Activated naive CD4-positive, alpha-beta T cell treated with anti-CD3 and anti-CD28 coated beads, Interleukin-2, amount 50 U/mL, for 72 hours (primary cell): ENCODE data around the gene ZNF831. TPM values are rescaled to one million over a fixed set of nuclear protein-coding genes. Genes with fewer than 3 reads are reported as not detected.
A peak's percentile ranks its signal among the peaks of the same experiment; 100 is the strongest.

ENCODE experiments used
- ATAC-seq, 2 donors: fragments of 150-1000 bp; cut with Tn5 transposase; 2 replicates each; pipeline ENCODE4 v1.10.0; 2021; ENCODE audit warnings: mild to moderate bottlenecking in 2 of 2, moderate library complexity in 2 of 2
- DNase-seq, 2 donors: peaks; one replicate each; pipeline ENCODE4 v3.0.0; 2021 to 2022; ENCODE audit warnings: low spot score in 2 of 2
- H3K27ac Mint-ChIP-seq, 2 donors: one replicate each; pipeline ENCODE4 v1.8.0; 2022; ENCODE audit warnings: mild to moderate bottlenecking in 2 of 2, mixed read lengths in 2 of 2
- H3K36me3 Mint-ChIP-seq, 2 donors: one replicate each; pipeline ENCODE4 v1.8.0; 2022; ENCODE audit warnings: mixed read lengths in 2 of 2
- H3K9me3 Mint-ChIP-seq, 2 donors: one replicate each; pipeline ENCODE4 v1.8.0; 2022; ENCODE audit warnings: mixed read lengths in 2 of 2
- total RNA-seq, 2 donors: library from RNA; stranded (reverse); gene quantifications; one replicate each; pipeline ENCODE4 v1.2.3, GENCODE V29; 2022

The ZNF831 gene
- total RNA-seq, 2 donors from 2014 or later, result 6.6 to 12.7 TPM

DNA sequence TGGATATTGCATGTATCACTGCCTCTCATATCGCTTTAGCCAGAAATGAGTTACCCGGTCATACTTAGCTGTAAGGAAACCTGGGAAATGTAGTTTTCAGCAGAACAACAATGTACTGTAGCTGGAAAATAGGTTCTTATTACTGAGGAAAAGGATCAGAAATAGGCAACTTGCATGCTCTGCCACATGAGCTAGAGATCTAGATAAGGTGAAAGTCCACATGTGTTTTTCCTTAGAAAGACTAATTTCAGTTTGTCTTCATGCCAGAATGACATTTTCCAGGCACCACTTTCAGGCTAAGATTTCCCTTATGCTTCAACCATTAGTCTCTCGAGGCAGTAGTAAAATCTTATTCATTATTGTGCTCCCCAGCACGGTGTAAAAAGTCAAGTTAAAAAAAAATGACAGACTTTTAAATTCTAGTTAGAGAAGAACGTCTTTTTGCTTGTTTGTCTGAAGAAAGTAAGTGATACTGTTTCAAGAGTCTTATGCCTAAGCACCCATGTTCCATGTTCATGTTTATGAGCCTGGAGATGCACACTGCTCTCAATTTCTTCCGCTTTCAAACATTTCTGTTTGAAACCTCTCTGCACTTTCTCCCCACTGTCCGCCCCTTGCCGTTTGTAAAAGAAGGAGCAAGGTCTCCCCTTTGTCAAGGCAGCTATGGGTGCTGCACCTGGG, 67.6 kb downstream of the ZNF831 start:
- Mint-ChIP-seq H3K9me3 (no peaks in the 10 kb centered on the region), H3K27ac (peak overlapping the region in 1 of 2 donors; percentile 34), H3K36me3 (peaks cover 5 to 25% of the 10 kb centered on the region in 2 donors)
- ATAC-seq, result no peak
- DNase-seq, result no peak

DNA sequence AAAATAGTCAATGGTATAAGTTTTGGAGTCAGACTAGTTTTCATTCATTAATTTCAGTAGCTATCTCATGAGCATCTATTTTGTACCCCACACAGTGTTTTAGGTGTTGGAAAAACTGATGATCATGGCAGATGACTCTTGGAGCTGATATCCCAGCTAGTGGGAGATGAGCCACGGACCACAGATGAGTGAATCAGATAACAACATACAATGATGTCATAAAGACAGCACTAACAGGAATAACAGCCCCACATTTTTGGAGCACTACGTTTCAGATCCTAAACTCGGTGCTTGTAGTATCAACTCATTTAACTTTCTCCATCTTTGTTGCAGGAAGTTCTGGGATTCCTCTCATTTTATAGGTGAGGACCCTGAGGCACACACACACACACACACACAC, 69.0 kb downstream of the ZNF831 start:
- H3K36me3 Mint-ChIP-seq, result peaks cover 5 to 25% of the 10 kb centered on the region in 2 donors

DNA sequence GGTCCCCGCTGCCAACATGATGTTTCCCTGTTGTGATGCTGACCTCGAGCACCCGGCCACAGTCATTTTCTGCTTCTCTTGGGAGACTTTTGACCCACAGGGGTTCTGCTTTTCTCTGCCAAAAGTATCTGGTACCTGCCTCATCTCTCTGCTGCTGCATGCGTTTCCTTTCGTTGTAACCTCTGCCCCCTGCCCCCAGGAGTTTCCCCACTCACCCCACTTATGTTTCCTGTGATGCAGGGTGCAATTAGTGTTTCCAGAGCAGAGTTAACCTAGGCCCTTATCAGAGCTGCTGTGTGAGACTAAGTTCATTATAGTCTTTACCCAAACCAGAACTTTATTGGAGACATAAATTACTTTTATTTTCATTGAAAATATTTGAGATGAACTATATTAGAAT, 71.6 kb downstream of the ZNF831 start:
- DNase-seq (no peak), ATAC-seq (no peak)
- H3K36me3 Mint-ChIP-seq, result peaks cover 0 to 12% of the 10 kb centered on the region in 2 donors
- H3K9me3 Mint-ChIP-seq, result no peaks in the 10 kb centered on the region
- H3K27ac Mint-ChIP-seq, result no peak overlapping the region

More for the DNA sequence above, 69.0 kb downstream of the ZNF831 start:
- DNase-seq (no peak), ATAC-seq (peak in 1 of 2 donors; percentile 43)
- no peak overlapping the region for H3K27ac Mint-ChIP-seq
- H3K9me3 Mint-ChIP-seq, result no peaks in the 10 kb centered on the region

GRCh38 chr20:59240006-59240405, 76.4 kb downstream of the ZNF831 start:
- H3K36me3 Mint-ChIP-seq, result peaks cover 0 to 5% of the 10 kb centered on the region in 2 donors
- H3K27ac Mint-ChIP-seq, result no peak overlapping the region
- no peaks in the 10 kb centered on the region for H3K9me3 Mint-ChIP-seq
- DNase-seq (no peak), ATAC-seq (no peak)

DNA sequence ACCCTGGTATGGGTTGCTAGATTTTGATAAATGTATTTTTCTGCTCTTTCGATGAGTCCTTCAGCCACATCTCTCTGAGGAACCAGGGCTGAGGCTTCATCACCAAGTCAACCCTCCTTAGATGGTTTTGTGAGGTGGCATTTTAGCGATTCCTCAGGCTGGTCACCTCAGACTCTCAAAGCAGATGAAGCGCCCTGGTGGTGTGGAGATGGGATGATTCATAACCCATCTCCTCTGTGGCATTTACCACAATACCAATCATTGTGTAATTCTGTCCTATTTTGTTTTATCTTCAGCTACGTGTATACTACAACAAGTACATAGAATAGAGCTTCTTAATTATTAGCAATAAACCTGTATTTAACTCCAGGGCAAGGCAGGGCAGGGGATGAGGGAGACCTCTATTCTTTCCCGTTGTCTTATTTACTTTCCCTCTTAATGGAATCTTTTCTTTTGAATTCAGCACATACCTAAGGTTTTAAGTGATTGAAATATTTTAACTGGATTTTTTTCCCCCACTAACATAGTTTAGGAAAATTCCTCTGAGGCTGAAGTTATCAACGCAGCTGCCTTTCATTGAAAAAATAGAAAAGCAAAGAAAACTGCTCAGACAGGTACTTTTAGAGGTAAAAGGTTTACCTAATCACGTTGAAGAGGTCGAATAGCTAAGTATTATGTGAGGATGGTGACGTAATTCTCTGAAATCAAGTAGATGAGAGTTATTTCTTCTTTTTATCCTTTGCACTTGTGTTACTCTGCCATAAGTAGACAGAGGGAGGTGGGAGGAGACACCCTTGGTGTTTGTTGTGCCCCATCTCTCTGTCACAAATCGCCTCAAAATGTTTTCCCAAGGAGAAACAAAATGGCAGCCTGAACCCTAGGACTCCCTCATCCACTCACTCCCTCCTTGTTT, 79.3 kb downstream of the ZNF831 start:
- no peaks in the 10 kb centered on the region for H3K9me3 Mint-ChIP-seq
- peaks cover 0 to 6% of the 10 kb centered on the region in 2 donors for H3K36me3 Mint-ChIP-seq
- DNase-seq (no peak), ATAC-seq (peak; percentile 87 to 93)
- no peak overlapping the region for H3K27ac Mint-ChIP-seq

DNA sequence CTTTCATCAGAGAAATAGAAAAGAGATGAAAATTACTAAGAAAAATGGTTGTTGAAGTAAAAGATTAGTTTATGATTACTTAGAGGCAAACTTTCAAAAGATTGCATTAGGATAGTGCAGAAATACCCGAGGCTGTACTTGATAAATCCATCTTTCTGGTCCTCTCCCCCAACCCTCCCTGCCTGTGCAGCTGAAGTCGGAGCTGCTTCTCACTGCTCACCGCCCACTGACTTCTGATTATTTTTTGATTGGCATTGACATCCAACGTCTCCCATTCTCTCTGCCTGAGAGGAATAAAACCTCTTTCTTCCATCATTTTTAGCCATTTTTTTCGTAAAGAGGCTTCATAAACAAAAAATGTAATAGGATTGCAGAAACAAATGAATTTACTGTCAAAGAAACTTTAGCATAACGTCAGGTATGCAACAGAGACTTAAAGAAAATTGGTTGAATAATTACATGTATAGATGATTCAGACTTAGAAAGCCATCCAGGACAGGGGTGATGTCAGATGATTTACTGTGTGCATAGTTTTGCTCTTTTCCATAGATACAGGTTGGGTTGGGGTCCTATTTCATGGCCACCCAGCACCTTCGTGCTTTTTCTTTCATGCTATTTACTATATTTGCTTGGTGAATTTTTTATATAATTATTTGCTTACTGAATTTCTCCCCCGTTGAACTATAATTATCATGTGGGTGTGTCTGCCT, 83.2 kb downstream of the ZNF831 start:
- H3K36me3 Mint-ChIP-seq, result peaks cover 21 to 41% of the 10 kb centered on the region in 2 donors
- DNase-seq, result no peak
- ATAC-seq, result no peak
- no peak overlapping the region for H3K27ac Mint-ChIP-seq
- peaks cover 12 to 22% of the 10 kb centered on the region in 2 donors for H3K9me3 Mint-ChIP-seq

GRCh38 chr20:59247731-59248684, 84.4 kb downstream of the ZNF831 start:
- no peak overlapping the region for H3K27ac Mint-ChIP-seq
- ATAC-seq, result no peak
- no peak for DNase-seq
- peaks cover 12 to 32% of the 10 kb centered on the region in 2 donors for H3K9me3 Mint-ChIP-seq
- H3K36me3 Mint-ChIP-seq, result peaks cover 21 to 52% of the 10 kb centered on the region in 2 donors

- Mint-ChIP-seq H3K36me3 (peaks cover 21 to 62% of the 10 kb centered on the region in 2 donors), H3K27ac (no peak overlapping the region), H3K9me3 (peaks cover 12 to 32% of the 10 kb centered on the region in 2 donors)
- ATAC-seq, result no peak
- no peak for DNase-seq
These were observed 86.7 kb downstream of the ZNF831 start for GRCh38 chr20:59250293-59250692.

DNA sequence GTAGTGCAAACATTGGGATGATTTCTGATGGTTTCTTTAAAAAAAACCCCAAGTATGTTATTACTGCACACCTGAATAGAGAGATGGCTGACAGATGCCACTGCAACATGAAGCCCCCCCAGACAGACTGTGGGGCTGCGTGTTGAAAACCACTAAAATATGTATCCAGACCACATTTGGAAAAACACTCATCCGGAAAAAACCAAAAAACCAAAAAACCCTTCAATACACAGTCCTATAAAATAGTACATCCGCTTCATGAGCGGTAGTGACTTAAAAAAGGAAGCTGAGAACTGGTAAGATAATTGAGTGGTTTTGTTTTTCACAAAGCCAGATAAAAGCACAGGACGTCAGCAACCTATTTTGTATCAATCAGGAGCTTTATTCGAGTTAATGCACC, 89.7 kb downstream of the ZNF831 start:
- Mint-ChIP-seq H3K9me3 (peaks cover 12 to 32% of the 10 kb centered on the region in 2 donors), H3K36me3 (peaks cover 21 to 68% of the 10 kb centered on the region in 2 donors), H3K27ac (peak overlapping the region in 1 of 2 donors; percentile 84)
- ATAC-seq (peak; percentile 47 to 72), DNase-seq (no peak)

GRCh38 chr20:59253779-59254319, 90.2 kb downstream of the ZNF831 start:
- H3K27ac Mint-ChIP-seq, result peak overlapping the region; percentile 84 to 91
- peaks cover 21 to 63% of the 10 kb centered on the region in 2 donors for H3K36me3 Mint-ChIP-seq
- peak in 1 of 2 donors; percentile 62 for DNase-seq
- peaks cover 12 to 30% of the 10 kb centered on the region in 2 donors for H3K9me3 Mint-ChIP-seq
- peak; percentile 55 to 88 for ATAC-seq

GRCh38 chr20:59255256-59255655, 91.6 kb downstream of the ZNF831 start:
- peaks cover 14 to 53% of the 10 kb centered on the region in 2 donors for H3K36me3 Mint-ChIP-seq
- peaks cover 12 to 27% of the 10 kb centered on the region in 2 donors for H3K9me3 Mint-ChIP-seq
- no peak overlapping the region for H3K27ac Mint-ChIP-seq
- ATAC-seq (no peak), DNase-seq (no peak)

DNA sequence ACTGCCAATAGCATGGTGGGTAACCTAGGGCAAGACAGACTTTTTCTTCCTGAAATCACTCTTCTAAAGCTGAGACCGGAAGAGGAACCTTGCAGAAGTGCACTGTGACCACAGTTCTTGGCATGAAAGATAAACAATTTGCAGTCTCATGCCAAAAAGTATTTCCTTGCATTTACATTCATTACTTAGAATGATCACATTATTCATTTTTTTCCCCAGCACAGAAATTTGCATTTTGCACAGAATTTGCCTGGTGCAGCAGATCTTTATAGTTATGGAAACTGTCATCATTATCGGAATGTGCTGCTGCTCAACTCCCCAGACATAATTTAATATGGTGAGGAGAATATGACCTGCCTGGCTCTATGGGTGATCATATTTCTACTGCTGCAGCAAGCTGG, 94.6 kb downstream of the ZNF831 start:
- H3K27ac Mint-ChIP-seq, result peak overlapping the region in 1 of 2 donors; percentile 68
- DNase-seq (no peak), ATAC-seq (peak; percentile 32 to 54)
- H3K36me3 Mint-ChIP-seq, result peaks cover 0 to 25% of the 10 kb centered on the region in 2 donors
- peaks cover 0 to 3% of the 10 kb centered on the region in 2 donors for H3K9me3 Mint-ChIP-seq

GRCh38 chr20:59259946-59260345, 96.3 kb downstream of the ZNF831 start:
- DNase-seq, result no peak
- ATAC-seq, result no peak
- Mint-ChIP-seq H3K27ac (no peak overlapping the region), H3K36me3 (peaks cover 0 to 14% of the 10 kb centered on the region in 2 donors), H3K9me3 (peaks cover 0 to 3% of the 10 kb centered on the region in 2 donors)

- no peaks in the 10 kb centered on the region for H3K9me3 Mint-ChIP-seq
- H3K27ac Mint-ChIP-seq, result no peak overlapping the region
- H3K36me3 Mint-ChIP-seq, result no peaks in the 10 kb centered on the region
- no peak for DNase-seq
- no peak for ATAC-seq
These were observed 101.7 kb downstream of the ZNF831 start for GRCh38 chr20:59265298-59265697.

GRCh38 chr20:59268870-59269269, 105.2 kb downstream of the ZNF831 start:
- Mint-ChIP-seq H3K27ac (no peak overlapping the region), H3K9me3 (no peaks in the 10 kb centered on the region), H3K36me3 (no peaks in the 10 kb centered on the region)
- DNase-seq (no peak), ATAC-seq (no peak)
